H9 (cell line): ENCODE data around the gene DUSP15. TPM values are rescaled to one million over a fixed set of nuclear protein-coding genes. Genes with fewer than 3 reads are reported as not detected.

ENCODE experiments used
- DNase-seq: peaks from one replicate; pipeline ENCODE4 v3.0.0-alpha.2; 2017
- H2AFZ ChIP-seq: one replicate; pipeline ENCODE4 v1.6.1; 2013; ENCODE audit warnings: mild to moderate bottlenecking, low read length, control low read depth, moderate library complexity
- H2AK5ac ChIP-seq: 2 replicates; pipeline ENCODE4 v1.6.1; 2013; ENCODE audit warnings: low read length, control low read depth, mixed read lengths; ENCODE audit not compliant: insufficient read length
- H2BK120ac ChIP-seq: one replicate; pipeline ENCODE4 v1.6.1; 2013; ENCODE audit warnings: low read depth, mild to moderate bottlenecking, low read length, control low read depth, inconsistent platforms; ENCODE audit not compliant: poor library complexity, severe bottlenecking
- H2BK12ac ChIP-seq: 2 replicates; pipeline ENCODE4 v1.6.1; 2013; ENCODE audit warnings: low read length, control low read depth, mixed read lengths, low read depth; ENCODE audit not compliant: insufficient read length
- H2BK15ac ChIP-seq: 2 replicates; pipeline ENCODE4 v1.6.1; 2013; ENCODE audit warnings: low read depth, low read length, control low read depth
- H2BK20ac ChIP-seq: one replicate; pipeline ENCODE4 v1.6.1; 2013; ENCODE audit warnings: low read depth, mild to moderate bottlenecking, low read length, control low read depth, inconsistent platforms; ENCODE audit not compliant: poor library complexity, severe bottlenecking
- H2BK5ac ChIP-seq: 2 replicates; pipeline ENCODE4 v1.6.1; 2013; ENCODE audit warnings: low read length, control low read depth, mixed read lengths; ENCODE audit not compliant: insufficient read length
- H3K14ac ChIP-seq: 2 replicates; pipeline ENCODE4 v1.6.1; 2013; ENCODE audit warnings: low read length, control low read depth; ENCODE audit not compliant: insufficient read depth
- H3K18ac ChIP-seq: 2 replicates; pipeline ENCODE4 v1.6.1; 2013; ENCODE audit warnings: low read depth, mild to moderate bottlenecking, mixed read lengths, low read length, control low read depth; ENCODE audit not compliant: insufficient read length
- H3K23ac ChIP-seq: 2 replicates; pipeline ENCODE4 v1.6.1; 2013; ENCODE audit warnings: low read length, control low read depth, mixed read lengths, low read depth; ENCODE audit not compliant: insufficient read length
- H3K23me2 ChIP-seq: 2 replicates; pipeline ENCODE4 v1.6.1; 2013; ENCODE audit warnings: low read depth, mild to moderate bottlenecking, mixed read lengths, low read length, control low read depth; ENCODE audit not compliant: insufficient read length, poor library complexity, severe bottlenecking
- H3K27ac ChIP-seq: 2 replicates; pipeline ENCODE4 v1.5.1; 2013; ENCODE audit warnings: low read length, control low read depth, mixed read lengths, low read depth; ENCODE audit not compliant: insufficient read length
- H3K27me3 ChIP-seq: 2 replicates; pipeline ENCODE4 v1.6.1; 2013; ENCODE audit warnings: low read length, control low read depth, inconsistent platforms; ENCODE audit not compliant: insufficient read depth
- H3K4ac ChIP-seq: 2 replicates; pipeline ENCODE4 v1.6.1; 2013; ENCODE audit warnings: low read depth, mild to moderate bottlenecking, control low read depth, inconsistent platforms, low read length, moderate library complexity
- H3K4me1 ChIP-seq: 2 replicates; pipeline ENCODE4 v1.6.1; 2013; ENCODE audit warnings: low read length, control low read depth, inconsistent platforms; ENCODE audit not compliant: insufficient read depth
- H3K4me2 ChIP-seq: 2 replicates; pipeline ENCODE4 v1.6.1; 2013; ENCODE audit warnings: low read length, control low read depth, mixed read lengths; ENCODE audit not compliant: insufficient read length, insufficient read depth
- H3K56ac ChIP-seq: 2 replicates; pipeline ENCODE4 v1.6.1; 2013; ENCODE audit warnings: low read depth, mild to moderate bottlenecking, mixed read lengths, low read length, control low read depth; ENCODE audit not compliant: insufficient read length
- H3K79me1 ChIP-seq: 2 replicates; pipeline ENCODE4 v1.6.1; 2013; ENCODE audit warnings: low read depth, mild to moderate bottlenecking, moderate library complexity, low read length, control low read depth, inconsistent platforms; ENCODE audit not compliant: insufficient read depth, poor library complexity, severe bottlenecking
- H3K79me2 ChIP-seq: 2 replicates; pipeline ENCODE4 v1.6.1; 2013; ENCODE audit warnings: low read length, control low read depth, inconsistent platforms; ENCODE audit not compliant: insufficient read depth
- H3K9ac ChIP-seq: 2 replicates; pipeline ENCODE4 v1.6.1; 2013; ENCODE audit warnings: low read length, control low read depth, mixed read lengths; ENCODE audit not compliant: insufficient read length; ENCODE audit errors: extremely low read depth
- H3K9me3 ChIP-seq: one replicate; pipeline ENCODE4 v1.6.1; 2013; ENCODE audit warnings: low read depth, low read length, inconsistent platforms; ENCODE audit not compliant: control insufficient read depth
- H3T11ph ChIP-seq: one replicate; pipeline ENCODE4 v1.6.1; 2013; ENCODE audit warnings: mild to moderate bottlenecking, low read length, control low read depth, inconsistent platforms
- H4K20me1 ChIP-seq: one replicate; pipeline ENCODE4 v1.6.1; 2013; ENCODE audit not compliant: control insufficient read depth, insufficient read length, insufficient read depth
- H4K5ac ChIP-seq: 2 replicates; pipeline ENCODE4 v1.6.1; 2013; ENCODE audit warnings: low read depth, mild to moderate bottlenecking, mixed read lengths, low read length, control low read depth; ENCODE audit not compliant: insufficient read length
- H4K8ac ChIP-seq: replicated peaks from 2 replicates; pipeline ENCODE4 v1.6.1; 2013; ENCODE audit warnings: low read length, control low read depth, mixed read lengths, low read depth; ENCODE audit not compliant: insufficient read length
- H4K91ac ChIP-seq: 2 replicates; pipeline ENCODE4 v1.6.1; 2013; ENCODE audit warnings: low read depth, mild to moderate bottlenecking, moderate library complexity, mixed read lengths, low read length, control low read depth; ENCODE audit not compliant: insufficient read length
- H3K27ac Mint-ChIP-seq, 3 experiments: 2 replicates in 2 of 3; 3 replicates in 1 of 3; pipeline ENCODE4 v1.8.0; 2020 to 2021; ENCODE audit warnings: mixed read lengths in 3 of 3, mild to moderate bottlenecking in 1 of 3, moderate library complexity in 1 of 3
- H3K27me3 Mint-ChIP-seq: 2 replicates; pipeline ENCODE4 v1.8.0; 2021; ENCODE audit warnings: low read depth, mild to moderate bottlenecking, moderate library complexity, mixed read lengths
- H3K36me3 Mint-ChIP-seq, 3 experiments: 2 replicates in 2 of 3; 3 replicates in 1 of 3; pipeline ENCODE4 v1.8.0; 2020 to 2021; ENCODE audit warnings: low read depth in 3 of 3, mixed read lengths in 3 of 3; ENCODE audit not compliant: insufficient read depth in 1 of 3
- H3K4me1 Mint-ChIP-seq, 2 experiments: 2 replicates each; pipeline ENCODE4 v1.8.0; 2020; ENCODE audit warnings: mixed read lengths in 2 of 2
- H3K4me3 Mint-ChIP-seq, 2 experiments: 2 replicates in 1 of 2; 3 replicates in 1 of 2; pipeline ENCODE4 v1.8.0; 2020 to 2021; ENCODE audit warnings: mild to moderate bottlenecking in 2 of 2, mixed read lengths in 2 of 2, moderate library complexity in 1 of 2
- H3K9me3 Mint-ChIP-seq, 2 experiments: 2 replicates in 1 of 2; 3 replicates in 1 of 2; pipeline ENCODE4 v1.8.0; 2020; ENCODE audit warnings: mild to moderate bottlenecking in 2 of 2, mixed read lengths in 2 of 2, moderate library complexity in 1 of 2
- CTCF ChIP-seq: fragments of 200-600 bp; sonication (generic); conservative IDR thresholded peaks from 3 replicates; pipeline ENCODE4 v1.8.0; 2021; ENCODE audit warnings: antibody characterized with exemption, mild to moderate bottlenecking
- WGBS: extraction: QIAGEN DNeasy Blood & Tissue Kit; methylation state at CpG from one replicate; pipeline ENCODE4 v1.1.7; 2013; ENCODE audit warnings: missing lambda C conversion rate, low lambda C conversion rate, mixed read lengths; ENCODE audit not compliant: insufficient read length; ENCODE audit errors: extremely low coverage; 5-methylcytosine and 5-hydroxymethylcytosine counted together
- total RNA-seq: library from RNA; stranded (reverse); gene quantifications from 2 replicates; pipeline ENCODE4 v1.2.1, GENCODE V29; 2021

DUSP15 gene
- total RNA-seq, 1 experiment from 2014 or later: 5.6 TPM

DNA sequence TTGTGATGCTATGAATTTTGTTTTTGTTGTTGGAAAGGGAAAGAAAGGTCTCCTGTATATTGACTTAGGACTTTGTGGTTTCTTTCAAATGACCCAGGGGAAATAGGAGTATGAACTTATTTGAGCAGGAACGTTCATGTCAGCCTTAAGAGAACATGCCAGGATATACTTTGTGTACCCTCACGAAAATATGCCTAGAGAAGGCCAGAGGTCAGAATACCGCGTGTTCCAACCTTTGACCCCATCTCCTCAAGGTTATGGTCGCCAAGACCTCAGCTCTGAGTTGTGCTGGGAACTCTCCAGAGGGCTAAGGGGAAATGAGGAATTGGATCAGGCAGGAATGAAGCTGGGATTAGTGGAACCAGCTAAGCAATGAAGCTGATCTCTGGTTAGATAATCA lies 11.6 kb upstream of the DUSP15 start:
- Histone ChIP-seq H4K8ac (no peak overlapping the region), H4K5ac (no peak overlapping the region), H2BK20ac (no peak overlapping the region), H2BK15ac (no peak overlapping the region), H3K27ac (no peak overlapping the region), H4K91ac (no peak overlapping the region), H3K56ac (no peak overlapping the region), H3K79me1 (no peaks in the 10 kb centered on the region), H3T11ph (no peak overlapping the region), H2BK12ac (no peak overlapping the region), H2BK120ac (no peak overlapping the region), H4K20me1 (no peaks in the 10 kb centered on the region), H3K27me3 (no peaks in the 10 kb centered on the region), H3K4ac (no peak overlapping the region), H3K23ac (no peak overlapping the region), H3K18ac (no peak overlapping the region), H3K9me3 (no peaks in the 10 kb centered on the region), H2BK5ac (no peak overlapping the region), H3K14ac (no peak overlapping the region), H3K4me1 (no peaks in the 10 kb centered on the region), H3K79me2 (no peaks in the 10 kb centered on the region), H3K23me2 (peaks cover 3% of the 10 kb centered on the region), H3K9ac (no peak overlapping the region), H2AK5ac (no peak overlapping the region), H3K4me2 (no peak overlapping the region), H2AFZ (no peak overlapping the region)
- no peaks in the 10 kb centered on the region for H3K9me3 Mint-ChIP-seq
- no CpG with 5 or more reads among the region's 5 CpGs for WGBS
- DNase-seq: no peak
- TF ChIP-seq CTCF: no peak
- no peak overlapping the region for H3K27ac Mint-ChIP-seq
- H3K4me3 Mint-ChIP-seq: no peak overlapping the region
- no peaks in the 10 kb centered on the region for H3K36me3 Mint-ChIP-seq
- peaks cover 11 to 13% of the 10 kb centered on the region in 2 experiments for H3K4me1 Mint-ChIP-seq
- peaks cover 35% of the 10 kb centered on the region for H3K27me3 Mint-ChIP-seq
